NB4 (cell line): ENCODE results near the gene DIPK2B.

Experiments used
- CTCF ChIP-seq: IDR thresholded peaks from one replicate; pipeline ENCODE4 v1.5.1; 2012; ENCODE audit warnings: low read depth, low read length
- MAX ChIP-seq: IDR thresholded peaks from 2 replicates; pipeline ENCODE4 v1.6.1; 2011; ENCODE audit warnings: low read depth, low read length

- no peak for TF ChIP-seq CTCF
- TF ChIP-seq MAX, result no peak
Observed at GRCh38 chrX:45202171-45202570, 1.5 kb upstream of the DIPK2B start.
